Inflammatory macrophage treated with lipopolysaccharide for 1 hour (primary cell): ENCODE measurements around the gene FGF6.
"Not testable (repeated sequence)": the region's sequence is repeated elsewhere in the genome, so short reads cannot be mapped to it uniquely, and the experiment has no call there.

Experiments used
- DNase-seq, 2 donors: peaks; one replicate each; pipeline ENCODE4 v3.0.0-alpha.2; 2020 to 2022

The FGF6 gene

GRCh38 chr12:4417455-4417854 lies 28.2 kb downstream of the FGF6 start:
- no peak for DNase-seq

GRCh38 chr12:4416276-4416675 lies 29.3 kb downstream of the FGF6 start:
- DNase-seq, result no peak

- no peak for DNase-seq
Measured at GRCh38 chr12:4412465-4412864, 33.1 kb downstream of the FGF6 start.

DNA sequence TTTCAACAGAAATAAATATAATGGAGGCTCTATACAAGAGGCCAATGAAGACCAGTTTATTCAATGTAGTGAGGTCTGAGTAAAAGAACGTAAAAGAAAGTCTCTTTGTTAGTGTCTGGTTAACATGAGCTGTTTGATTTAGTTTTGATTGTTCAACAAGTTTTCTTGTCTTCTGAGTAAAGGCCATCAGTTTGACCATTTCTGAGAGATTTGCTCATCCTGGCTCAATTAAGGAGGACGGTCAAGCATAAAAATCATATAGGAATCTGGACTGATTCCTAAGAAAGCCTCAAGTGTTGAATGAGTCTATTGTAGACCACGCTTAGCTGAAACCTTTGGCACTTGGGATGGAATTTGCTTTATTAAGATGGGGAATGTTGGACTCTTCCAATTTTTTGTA lies 33.6 kb downstream of the FGF6 start:
- no peak for DNase-seq

- DNase-seq, result no peak
Measured at GRCh38 chr12:4407136-4407535, 38.5 kb downstream of the FGF6 start.

- not testable (repeated sequence) for DNase-seq
Measured at GRCh38 chr12:4404877-4405637, 40.6 kb downstream of the FGF6 start.

DNA sequence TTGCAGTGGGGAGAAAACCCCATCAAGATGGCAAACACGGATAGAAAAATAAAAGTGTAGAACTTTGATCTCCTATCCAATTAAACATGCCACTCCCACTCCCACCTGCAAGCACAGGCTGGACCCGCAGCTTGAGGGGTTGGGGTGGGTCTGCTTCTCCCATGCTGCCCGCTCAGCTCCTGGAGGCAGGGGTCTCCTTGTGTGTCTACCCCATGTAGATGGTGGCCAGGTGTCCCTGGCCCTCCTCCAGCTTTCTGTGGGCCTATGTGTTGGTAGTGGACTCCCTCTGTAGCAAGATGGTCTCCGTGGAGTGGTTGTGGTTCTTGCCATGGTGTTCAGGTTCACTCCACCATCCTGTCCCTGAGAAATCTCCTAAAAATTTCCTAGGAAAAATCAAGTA lies 42.6 kb downstream of the FGF6 start:
- DNase-seq, result no peak

GRCh38 chr12:4401117-4401516 lies 44.5 kb downstream of the FGF6 start:
- no peak for DNase-seq

DNA sequence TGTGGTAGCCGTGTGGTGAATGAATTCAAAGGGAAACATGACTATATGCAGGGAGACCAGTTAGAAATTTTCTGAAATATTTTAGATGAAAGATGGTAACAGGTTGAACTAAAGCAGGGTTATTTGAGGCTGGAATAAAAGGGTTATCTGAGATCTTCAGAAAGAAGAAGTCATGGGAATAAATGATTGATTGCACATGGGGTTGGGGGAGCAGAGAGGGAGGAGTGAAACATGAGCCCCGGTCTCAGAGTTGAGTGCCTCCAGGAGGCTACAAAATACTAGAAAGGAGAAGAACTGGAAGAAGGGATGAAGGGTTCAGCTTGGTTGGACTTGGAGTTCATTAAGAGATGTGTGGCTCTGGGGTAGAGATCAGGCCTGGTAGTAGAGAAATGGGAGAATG lies 49.8 kb downstream of the FGF6 start:
- DNase-seq, result no peak

GRCh38 chr12:4393211-4393610 lies 52.4 kb downstream of the FGF6 start:
- DNase-seq, result no peak

GRCh38 chr12:4392223-4392742 lies 53.3 kb downstream of the FGF6 start:
- DNase-seq, result no peak

DNA sequence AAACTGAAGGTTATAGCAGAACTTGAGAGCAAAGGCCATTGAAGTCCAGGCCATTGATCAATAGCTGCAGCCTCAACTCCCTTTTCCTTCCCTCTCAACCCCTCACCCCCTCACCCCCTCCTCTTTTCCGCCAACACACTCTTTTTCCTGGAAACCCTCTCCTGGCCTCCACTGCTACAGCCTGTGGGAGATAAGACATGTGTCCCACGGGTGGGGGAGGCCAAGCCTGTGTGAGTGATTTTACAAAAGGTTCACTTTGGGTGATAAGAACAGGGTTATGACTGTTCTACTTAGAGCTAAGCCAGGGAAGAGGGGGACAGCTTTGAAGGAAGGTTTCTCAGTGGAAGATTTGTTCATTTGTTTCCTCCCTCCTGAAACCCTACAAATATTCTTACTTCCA lies 57.0 kb downstream of the FGF6 start:
- DNase-seq, result no peak

DNA sequence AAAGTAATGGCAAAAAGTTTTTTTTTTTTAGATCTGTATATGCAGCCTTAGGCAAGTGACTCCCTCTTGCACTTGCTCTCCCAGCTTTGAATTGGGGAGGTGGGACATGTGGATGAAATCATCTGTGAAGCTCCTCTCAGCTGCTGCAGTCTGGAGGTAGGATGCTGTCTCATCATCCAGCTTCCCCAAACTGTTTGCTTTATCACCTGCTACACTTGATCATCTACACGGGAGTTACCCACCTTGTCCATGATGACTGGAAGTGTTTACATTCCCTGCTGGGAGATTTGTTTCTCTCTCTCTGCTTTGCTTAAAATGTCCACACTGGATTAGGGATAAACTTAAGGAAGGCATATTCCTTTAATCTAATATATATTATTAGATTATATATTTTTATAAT lies 57.6 kb downstream of the FGF6 start:
- DNase-seq, result no peak

- no peak for DNase-seq
Measured at GRCh38 chr12:4387607-4388006, 58.0 kb downstream of the FGF6 start.

GRCh38 chr12:4386801-4387200 lies 58.8 kb downstream of the FGF6 start:
- DNase-seq, result no peak
